Left renal pelvis (tissue), 4 donors: ENCODE results near the gene PDZK1IP1. TPM values are rescaled to one million over a fixed set of nuclear protein-coding genes. Genes with fewer than 3 reads are reported as not detected.

Experiments used
- DNase-seq, 4 donors: peaks; one replicate each; pipeline ENCODE4 v3.0.0-alpha.2; 2013; ENCODE audit warnings: low read depth in 4 of 4, low spot score in 3 of 4
- polyA plus RNA-seq, 4 donors: library from polyadenylated mRNA; unstranded; fragments of 120-200 nt; gene quantifications; one replicate each; pipeline ENCODE4 v1.2.1, GENCODE V29; 2013; ENCODE audit not compliant: insufficient read length in 4 of 4

The PDZK1IP1 gene
- polyA plus RNA-seq, 4 donors: 1.6 to 39.6 (median 35.5) TPM

GRCh38 chr1:47224676-47225399 is 35.0 kb upstream of the PDZK1IP1 start:
- no peak for DNase-seq

GRCh38 chr1:47223921-47224675 is 34.3 kb upstream of the PDZK1IP1 start:
- DNase-seq: no peak

GRCh38 chr1:47223174-47223920 is 33.5 kb upstream of the PDZK1IP1 start:
- no peak for DNase-seq

- DNase-seq: no peak
These were observed 32.6 kb upstream of the PDZK1IP1 start for GRCh38 chr1:47222476-47222875.

GRCh38 chr1:47219590-47220220 is 29.9 kb upstream of the PDZK1IP1 start:
- DNase-seq: no peak

- DNase-seq: no peak
These were observed 29.2 kb upstream of the PDZK1IP1 start for GRCh38 chr1:47219001-47219400.

- DNase-seq: no peak
These were observed 26.6 kb upstream of the PDZK1IP1 start for GRCh38 chr1:47216278-47217059.

- no peak for DNase-seq
These were observed 25.9 kb upstream of the PDZK1IP1 start for GRCh38 chr1:47215713-47216112.

GRCh38 chr1:47214549-47214948 is 24.7 kb upstream of the PDZK1IP1 start:
- no peak for DNase-seq

- no peak for DNase-seq
These were observed 23.6 kb upstream of the PDZK1IP1 start for GRCh38 chr1:47213230-47213963.

- DNase-seq: no peak
These were observed 22.9 kb upstream of the PDZK1IP1 start for GRCh38 chr1:47212636-47213229.

GRCh38 chr1:47211796-47212269 is 22.0 kb upstream of the PDZK1IP1 start:
- DNase-seq: no peak

- DNase-seq: no peak
These were observed 20.8 kb upstream of the PDZK1IP1 start for GRCh38 chr1:47210666-47211065.

GRCh38 chr1:47209725-47210325 is 20.0 kb upstream of the PDZK1IP1 start:
- DNase-seq: no peak

- DNase-seq: no peak
These were observed 19.3 kb upstream of the PDZK1IP1 start for GRCh38 chr1:47209091-47209490.

- DNase-seq: no peak
These were observed 18.6 kb upstream of the PDZK1IP1 start for GRCh38 chr1:47208374-47208850.

- no peak for DNase-seq
These were observed 18.1 kb upstream of the PDZK1IP1 start for GRCh38 chr1:47207803-47208373.

GRCh38 chr1:47205918-47206317 is 16.1 kb upstream of the PDZK1IP1 start:
- DNase-seq: no peak
